H1 (cell line): Measurements from ENCODE around the gene RGS21. TPM values are rescaled to one million over a fixed set of nuclear protein-coding genes. Genes with fewer than 3 reads are reported as not detected.

ENCODE experiments used
- CTCF ChIA-PET: fragments of 300-600 bp; sonication (Branson Sonifier 250); formaldehyde crosslinking; loops from one replicate; lab custom pipeline; 2021; ENCODE audit not compliant: partially characterized antibody; lab: Charles Lee
- POLR2A ChIA-PET: fragments of 300-600 bp; sonication (Branson Sonifier 250); formaldehyde crosslinking; loops from one replicate; lab custom pipeline; 2021; ENCODE audit warnings: inconsistent platforms; ENCODE audit not compliant: partially characterized antibody; lab: Charles Lee
- DNase-seq, 2 experiments: peaks; one replicate each; pipeline versions ENCODE4 v3.0.0 to v3.0.0-alpha.2; 2010 to 2022; ENCODE audit warnings: low spot score in 2 of 2, low read depth in 1 of 2, mixed read lengths in 1 of 2
- FAIRE-seq: peaks from 2 replicates; lab custom pipeline; 2011; peaks lifted over from hg19 to GRCh38; lab: Jason Lieb, UNC
- H2AFZ ChIP-seq: 2 replicates; pipeline ENCODE4 v1.8.1; 2012; ENCODE audit warnings: low read length, inconsistent platforms
- H2AK5ac ChIP-seq: 2 replicates; pipeline ENCODE4 v1.6.1; 2013; ENCODE audit warnings: low read depth, low read length
- H2BK120ac ChIP-seq: replicated peaks from 2 replicates; pipeline ENCODE3; 2013; ENCODE audit warnings: low read depth, low read length, inconsistent platforms
- H2BK12ac ChIP-seq: 2 replicates; pipeline ENCODE4 v1.6.1; 2013; ENCODE audit warnings: low read depth, low read length
- H2BK15ac ChIP-seq: 2 replicates; pipeline ENCODE4 v1.6.1; 2013; ENCODE audit warnings: low read length
- H2BK20ac ChIP-seq: 2 replicates; pipeline ENCODE4 v1.6.1; 2013; ENCODE audit warnings: low read length
- H2BK5ac ChIP-seq: 2 replicates; pipeline ENCODE4 v1.6.1; 2013; ENCODE audit warnings: low read depth, low read length
- H3K14ac ChIP-seq: 2 replicates; pipeline ENCODE4 v1.6.1; 2013; ENCODE audit warnings: inconsistent platforms; ENCODE audit not compliant: insufficient read length
- H3K18ac ChIP-seq: 2 replicates; pipeline ENCODE4 v1.6.1; 2013; ENCODE audit warnings: low read length; ENCODE audit errors: extremely low read depth
- H3K23ac ChIP-seq: 2 replicates; pipeline ENCODE4 v1.6.1; 2013; ENCODE audit warnings: inconsistent platforms; ENCODE audit not compliant: insufficient read length
- H3K23me2 ChIP-seq: 2 replicates; pipeline ENCODE4 v1.6.1; 2013; ENCODE audit warnings: low read depth, low read length
- H3K27ac ChIP-seq: 2 replicates; pipeline ENCODE4 v1.6.1; 2011; ENCODE audit warnings: low read depth, low read length, inconsistent platforms
- H3K27me3 ChIP-seq, 4 experiments: replicated peaks in 1 of 4; 1 replicate in 1 of 4; 2 replicates in 3 of 4; pipeline versions ENCODE4 v1.6.1 to v1.8.1; 2011 to 2013; ENCODE audit warnings: low read length in 3 of 4, mild to moderate bottlenecking in 3 of 4, inconsistent platforms in 2 of 4, mixed read lengths in 2 of 4, moderate library complexity in 1 of 4; ENCODE audit not compliant: control insufficient read depth in 3 of 4, insufficient read depth in 3 of 4; ENCODE audit errors: extremely low read depth in 1 of 4
- H3K36me3 ChIP-seq, 4 experiments: 2 replicates each; pipeline versions ENCODE4 v1.6.1 to v1.8.1; 2011 to 2013; ENCODE audit warnings: mild to moderate bottlenecking in 4 of 4, low read length in 3 of 4, moderate library complexity in 2 of 4, control low read depth in 1 of 4, inconsistent platforms in 1 of 4; ENCODE audit not compliant: insufficient read depth in 4 of 4, control insufficient read depth in 2 of 4
- H3K4ac ChIP-seq: replicated peaks from 2 replicates; pipeline ENCODE3; 2013; ENCODE audit warnings: low read length, low read depth, mixed read lengths, inconsistent platforms; ENCODE audit not compliant: insufficient read length
- H3K4me1 ChIP-seq, 4 experiments: replicated peaks in 1 of 4; 1 replicate in 1 of 4; 2 replicates in 3 of 4; pipeline versions ENCODE4 v1.6.1 to v1.8.1; 2011 to 2013; ENCODE audit warnings: low read length in 3 of 4, inconsistent platforms in 2 of 4, mixed read lengths in 1 of 4; ENCODE audit not compliant: insufficient read depth in 4 of 4, control insufficient read depth in 3 of 4
- H3K4me2 ChIP-seq, 2 experiments: 2 replicates each; pipeline versions ENCODE4 v1.6.1 to v1.8.1; 2011 to 2013; ENCODE audit warnings: low read depth in 2 of 2, low read length in 2 of 2, control low read depth in 1 of 2, inconsistent platforms in 1 of 2, mild to moderate bottlenecking in 1 of 2; ENCODE audit not compliant: insufficient read depth in 1 of 2
- H3K4me3 ChIP-seq, 4 experiments: fragments of 200-600, 300-600 bp in 1 of 4; sonication (generic), shearing (Covaris generic), sonication (Bioruptor Twin) in 1 of 4; 2 replicates each; pipeline versions ENCODE4 v1.5.1 to v1.8.1; 2011 to 2016; ENCODE audit warnings: low read length in 4 of 4, low read depth in 3 of 4, control low read depth in 2 of 4, inconsistent platforms in 2 of 4, mild to moderate bottlenecking in 2 of 4, mixed read lengths in 1 of 4, moderate library complexity in 1 of 4; ENCODE audit not compliant: insufficient read depth in 2 of 4; ENCODE audit errors: extremely low read depth in 1 of 4
- H3K56ac ChIP-seq: replicated peaks from 2 replicates; pipeline ENCODE3; 2013; ENCODE audit warnings: low read depth, mild to moderate bottlenecking, mixed read lengths, low read length, inconsistent platforms; ENCODE audit not compliant: insufficient read length
- H3K79me1 ChIP-seq: 2 replicates; pipeline ENCODE4 v1.6.1; 2013; ENCODE audit warnings: low read depth, low read length, control low read depth
- H3K79me2 ChIP-seq, 2 experiments: 2 replicates each; pipeline versions ENCODE4 v1.6.1 to v1.8.1; 2012 to 2013; ENCODE audit warnings: low read length in 2 of 2, mild to moderate bottlenecking in 2 of 2, inconsistent platforms in 1 of 2; ENCODE audit not compliant: insufficient read depth in 2 of 2, control insufficient read depth in 1 of 2
- H3K9ac ChIP-seq, 4 experiments: replicated peaks in 1 of 4; 1 replicate in 1 of 4; 2 replicates in 3 of 4; pipeline versions ENCODE4 v1.6.1 to v1.8.1; 2011 to 2013; ENCODE audit warnings: low read depth in 3 of 4, low read length in 3 of 4, control low read depth in 2 of 4, mild to moderate bottlenecking in 2 of 4, moderate library complexity in 2 of 4, inconsistent platforms in 1 of 4; ENCODE audit errors: extremely low read depth in 1 of 4
- H3K9me3 ChIP-seq, 2 experiments: 2 replicates each; pipeline versions ENCODE4 v1.6.1 to v1.8.1; 2012 to 2013; ENCODE audit warnings: mild to moderate bottlenecking in 2 of 2, moderate library complexity in 2 of 2, control low read depth in 1 of 2, inconsistent platforms in 1 of 2, low read depth in 1 of 2, low read length in 1 of 2, mixed read lengths in 1 of 2; ENCODE audit not compliant: insufficient read depth in 2 of 2
- H4K20me1 ChIP-seq, 2 experiments: replicated peaks in 1 of 2; 2 replicates each; pipeline versions ENCODE3 to v1.8.1; 2011 to 2013; ENCODE audit warnings: inconsistent platforms in 2 of 2, low read length in 2 of 2, mild to moderate bottlenecking in 1 of 2; ENCODE audit not compliant: insufficient read depth in 2 of 2, control insufficient read depth in 1 of 2
- H4K5ac ChIP-seq: 2 replicates; pipeline ENCODE4 v1.6.1; 2013; ENCODE audit warnings: low read length, low read depth, mixed read lengths, inconsistent platforms; ENCODE audit not compliant: insufficient read length
- H4K8ac ChIP-seq: 2 replicates; pipeline ENCODE4 v1.8.0; 2013; ENCODE audit warnings: mild to moderate bottlenecking, moderate library complexity, low read length, inconsistent platforms; ENCODE audit not compliant: insufficient read depth; ENCODE audit errors: extremely low read depth
- H4K91ac ChIP-seq: replicated peaks from 2 replicates; pipeline ENCODE3; 2013; ENCODE audit warnings: low read length, mixed read lengths, inconsistent platforms; ENCODE audit not compliant: insufficient read length
- ATF3 ChIP-seq: IDR thresholded peaks from 2 replicates; pipeline ENCODE4 v1.6.1; 2011; ENCODE audit warnings: low read depth, mild to moderate bottlenecking, low read length; ENCODE audit not compliant: insufficient read depth
- CTCF ChIP-seq, 3 experiments: IDR thresholded peaks; 1 replicate in 2 of 3; 2 replicates in 1 of 3; pipeline versions ENCODE4 v1.5.1 to v1.6.1; 2011; ENCODE audit warnings: low read length in 3 of 3, mild to moderate bottlenecking in 3 of 3, inconsistent platforms in 2 of 3, low read depth in 1 of 3, moderate library complexity in 1 of 3; ENCODE audit not compliant: insufficient read depth in 1 of 3; ENCODE audit errors: control extremely low read depth in 1 of 3
- HDAC2 ChIP-seq, 2 experiments: fragments of 300-600 bp in 1 of 2; sonication (generic) in 1 of 2; IDR thresholded peaks; 2 replicates each; pipeline ENCODE4 v1.6.1; 2011 to 2012; ENCODE audit warnings: low read depth in 2 of 2, low read length in 2 of 2, mild to moderate bottlenecking in 2 of 2, moderate library complexity in 2 of 2, borderline replicate concordance in 1 of 2, inconsistent platforms in 1 of 2
- POLR2AphosphoS5 ChIP-seq: IDR thresholded peaks from 2 replicates; pipeline ENCODE4 v1.6.1; 2011; ENCODE audit warnings: low read depth, low read length
- RAD21 ChIP-seq, 2 experiments: IDR thresholded peaks in 1 of 2; conservative IDR thresholded peaks in 1 of 2; 2 replicates each; pipeline ENCODE4 v1.6.1; 2011; ENCODE audit warnings: low read depth in 2 of 2, low read length in 2 of 2, improper control_type of control experiment in 1 of 2, inconsistent platforms in 1 of 2, mild to moderate bottlenecking in 1 of 2, moderate library complexity in 1 of 2
- WGBS, 2 experiments: shearing (Covaris generic) in 1 of 2; methylation state at CpG; one replicate each; pipeline versions ENCODE4 v1.1.6 to v1.1.7; 2013 to 2015; ENCODE audit warnings: low lambda C conversion rate in 2 of 2, mixed read lengths in 2 of 2, inconsistent platforms in 1 of 2, low coverage in 1 of 2, missing lambda C conversion rate in 1 of 2; ENCODE audit not compliant: insufficient replicate concordance in 2 of 2, insufficient coverage in 1 of 2, insufficient read length in 1 of 2; ENCODE audit errors: extremely low coverage in 1 of 2, missing lambda C conversion rate in 1 of 2; 5-methylcytosine and 5-hydroxymethylcytosine counted together
- polyA plus RNA-seq, 7 experiments: library from polyadenylated mRNA; depleted of rRNA in 3 of 7; stranded (reverse) in 5 of 7; unstranded in 2 of 7; fragments of >200 nt in 5 of 7; fragments of 200-250 nt in 2 of 7; gene quantifications; 1 replicate in 5 of 7; 2 replicates in 1 of 7; 4 replicates in 1 of 7; pipeline versions ENCODE4 v1.2.1 to v1.2.3, GENCODE V29; 2011 to 2013; ENCODE audit warnings: missing spikeins in 2 of 7, mixed read lengths in 2 of 7
- total RNA-seq: library from RNA; stranded (reverse); fragmentation: NEBNext Ultra II Directional; extraction: Animal tissue kit (Norgen Biotek cat#: 25700); gene quantifications from 2 replicates; pipeline ENCODE4 v1.2.1, GENCODE V29; 2021

RGS21 gene
- total and polyA plus RNA-seq, 2 of the 8 experiments (the other 6 are each of a cell fraction or from before 2014, with no cell fraction given) = not detected

GRCh38 chr1:192311281-192311680 is 5.5 kb upstream of the RGS21 start:
- Histone ChIP-seq H3K23ac (no peak overlapping the region), H2BK12ac (no peak overlapping the region), H3K23me2 (no peaks in the 10 kb centered on the region), H2BK5ac (no peak overlapping the region), H2AK5ac (no peak overlapping the region), H3K79me2 (no peaks in the 10 kb centered on the region), H2BK120ac (no peak overlapping the region), H2BK15ac (no peak overlapping the region), H2BK20ac (no peak overlapping the region), H3K79me1 (no peaks in the 10 kb centered on the region), H3K18ac (no peak overlapping the region), H3K27ac (no peak overlapping the region), H4K5ac (no peak overlapping the region), H3K4ac (no peak overlapping the region), H3K4me1 (no peaks in the 10 kb centered on the region), H3K27me3 (no peaks in the 10 kb centered on the region), H3K9me3 (0 out of 4 replicates have a peak, but pooled peaks cover 0 to 2% of the 10 kb centered on the region in 2 experiments), H3K4me2 (no peak overlapping the region), H3K36me3 (no peaks in the 10 kb centered on the region), H3K56ac (no peak overlapping the region), H4K91ac (no peak overlapping the region), H3K9ac (no peak overlapping the region), H3K4me3 (no peak overlapping the region), H4K8ac (no peak overlapping the region), H2AFZ (no peak overlapping the region), H3K14ac (no peak overlapping the region), H4K20me1 (no peaks in the 10 kb centered on the region)
- no peak for FAIRE-seq
- CTCF ChIA-PET = interaction anchor here (1.1 kb wide), 1 partner anchor 9 kb away, joined by 4 read pairs; no protein-coding TSS in a partner anchor
- POLR2A ChIA-PET = no interaction called here
- WGBS, 2 experiments = 85% methylated on average over 1 of the region's 1 CpG; no CpG with 5 or more reads in 1 of the 2 experiments
- peak; percentile 55 to 56 for TF ChIP-seq RAD21 (IDR thresholded peaks at IDR 0.05 in 1 of 2, conservative IDR thresholded peaks at IDR 0.05 in 1 of 2; ENCODE audit: low read depth in 2 of 2, low read length in 2 of 2)
- no peak for TF ChIP-seq POLR2AphosphoS5
- no peak for TF ChIP-seq ATF3
- peak in 1 of 3 experiments; percentile 31; a peak in 2 of 4 replicates for TF ChIP-seq CTCF (IDR thresholded peaks at IDR 0.05; ENCODE audit: control extremely low read depth in 1 of 3, insufficient read depth in 1 of 3, low read depth in 1 of 3, low read length in 3 of 3)
- no peak for TF ChIP-seq HDAC2 (IDR thresholded peaks at IDR 0.05; ENCODE audit: borderline replicate concordance in 1 of 2, low read depth in 2 of 2, low read length in 2 of 2)
- DNase-seq = no peak
